HG03196 (cell line): ENCODE measurements around the gene C17orf67.
A peak's percentile ranks its signal among the peaks of the same experiment; 100 is the strongest.

Experiments
- ATAC-seq: cut with Tn5 transposase; IDR thresholded peaks from one replicate; pipeline ENCODE4 v1.9.1; 2021; ENCODE audit not compliant: unreplicated experiment

The C17orf67 gene, protein sequence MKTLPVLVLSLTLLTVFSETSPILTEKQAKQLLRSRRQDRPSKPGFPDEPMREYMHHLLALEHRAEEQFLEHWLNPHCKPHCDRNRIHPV

DNA sequence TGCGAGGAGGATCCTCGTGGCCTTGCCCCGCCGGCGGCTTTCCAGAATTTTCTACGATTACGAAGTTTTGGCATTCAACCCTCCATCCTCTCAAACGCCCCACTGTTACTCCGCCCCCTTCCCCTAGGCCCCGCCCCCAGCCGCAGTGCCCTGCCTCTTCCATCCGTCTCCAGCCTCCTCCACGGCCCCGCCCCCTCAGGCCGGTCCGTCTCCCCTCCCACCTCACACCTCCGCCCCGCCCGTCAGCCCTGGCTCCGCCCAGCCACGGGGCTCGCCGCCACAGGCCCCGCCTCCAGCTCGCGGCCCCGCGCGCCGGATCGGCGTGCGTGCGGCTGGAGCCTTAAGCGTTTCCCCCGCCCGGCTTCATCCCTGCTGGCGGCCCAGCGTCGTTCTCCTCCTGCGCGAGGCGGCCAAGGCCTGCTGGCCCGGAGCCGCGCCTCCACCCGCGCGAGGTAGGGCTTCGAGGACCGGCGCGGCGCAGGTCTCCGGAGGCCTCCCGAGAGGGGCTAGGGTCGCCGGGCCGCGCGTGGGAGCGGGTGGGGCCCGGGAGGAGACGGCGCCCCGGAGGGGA, at the start of gene C17orf67, which contains the start of gene DGKE:
Gene C17orf67, minus strand, starts transcription at position 112 of the 571 bp plus-strand sequence. CDS start 18,110 bp downstream, outside the sequence.
Gene DGKE, plus strand, starts transcription at position 343 of the 571 bp plus-strand sequence. CDS start 645 bp downstream, outside the sequence.
- peak; percentile 74 for ATAC-seq

DNA sequence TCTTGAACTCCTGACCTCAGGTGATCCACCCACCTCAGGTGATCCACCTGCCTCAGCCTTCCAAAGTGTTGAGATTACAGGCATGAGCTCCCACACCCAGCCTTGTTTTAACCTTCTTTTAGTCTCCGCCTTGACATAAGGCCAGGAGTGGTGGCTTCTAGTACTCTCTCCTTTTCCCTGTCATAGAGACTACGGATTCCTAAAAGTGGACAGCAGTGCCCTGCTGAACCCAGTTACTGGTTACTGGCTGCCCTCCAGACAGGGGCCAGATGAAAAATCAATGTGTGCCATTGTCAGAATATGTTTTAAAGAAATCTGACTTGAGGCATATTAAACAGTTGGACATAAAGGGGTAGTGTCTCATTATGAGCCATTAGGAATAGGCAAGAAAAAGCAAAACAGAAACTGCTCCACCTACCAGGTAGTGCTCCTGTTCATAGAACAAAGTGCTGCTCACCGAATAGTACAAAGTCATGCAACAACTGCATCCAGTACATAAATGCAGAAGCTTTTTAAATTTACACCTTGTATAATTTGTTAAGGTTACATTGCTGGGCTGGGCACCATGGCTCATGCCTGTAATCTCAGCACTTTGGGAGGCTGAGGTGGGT, 48.1 kb upstream of the C17orf67 start:
- no peak for ATAC-seq

DNA sequence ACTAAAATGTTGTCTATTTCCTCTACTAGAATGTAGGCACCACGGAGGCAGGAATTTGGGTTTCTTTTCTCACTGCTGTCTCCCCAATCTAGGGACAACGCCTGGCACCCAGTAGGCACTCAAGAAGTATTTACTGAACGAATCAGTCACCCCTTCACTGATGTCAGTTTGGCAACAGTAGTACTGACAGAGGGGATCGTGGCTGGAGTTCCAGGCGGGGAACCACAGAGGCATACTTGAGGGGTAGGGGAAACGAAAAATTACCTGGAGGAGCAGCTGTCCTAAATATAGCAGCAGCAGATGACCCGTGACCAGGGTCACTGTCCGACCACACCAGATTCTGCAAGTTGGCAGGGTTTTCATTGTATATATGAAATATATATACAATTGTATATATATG, 46.9 kb upstream of the C17orf67 start:
- no peak for ATAC-seq

DNA sequence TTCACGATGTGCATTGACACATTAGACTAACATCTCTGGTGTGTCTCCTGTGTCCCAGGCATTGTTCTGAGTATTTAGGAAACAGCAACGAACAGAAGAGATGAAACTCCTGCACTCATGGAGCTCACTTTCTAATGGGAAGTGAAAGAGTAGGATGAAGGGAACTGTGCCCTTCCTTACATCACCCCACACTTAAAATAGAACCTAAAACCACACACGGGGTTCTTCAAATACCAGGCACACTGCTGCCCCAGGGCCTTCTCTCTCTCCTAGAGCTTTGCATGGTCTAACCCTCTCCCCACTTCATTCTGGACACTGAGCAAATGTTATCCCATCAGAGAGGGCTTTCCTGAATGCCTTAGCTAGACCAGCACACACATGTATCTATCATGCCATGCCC, 46.4 kb upstream of the C17orf67 start:
- ATAC-seq, result no peak

DNA sequence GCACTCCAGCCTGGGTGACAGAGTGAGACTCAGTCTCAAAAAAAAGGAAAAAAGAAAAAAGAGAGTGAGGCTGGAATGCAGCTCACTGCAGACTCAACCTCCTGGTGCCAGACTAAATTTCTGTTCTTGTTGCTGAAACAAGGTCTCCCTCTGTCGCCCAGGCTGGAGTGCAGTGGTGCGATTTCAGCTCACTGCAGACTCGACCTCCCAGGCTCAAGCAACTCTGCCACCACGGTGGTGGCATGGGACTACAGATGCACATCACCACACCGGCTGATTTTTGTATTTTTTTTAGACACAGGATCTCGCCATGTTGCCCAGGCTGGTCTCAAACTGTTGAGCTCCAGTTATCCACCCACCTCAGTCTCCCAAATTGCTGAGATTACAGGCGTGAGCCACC, 45.6 kb upstream of the C17orf67 start:
- no peak for ATAC-seq

DNA sequence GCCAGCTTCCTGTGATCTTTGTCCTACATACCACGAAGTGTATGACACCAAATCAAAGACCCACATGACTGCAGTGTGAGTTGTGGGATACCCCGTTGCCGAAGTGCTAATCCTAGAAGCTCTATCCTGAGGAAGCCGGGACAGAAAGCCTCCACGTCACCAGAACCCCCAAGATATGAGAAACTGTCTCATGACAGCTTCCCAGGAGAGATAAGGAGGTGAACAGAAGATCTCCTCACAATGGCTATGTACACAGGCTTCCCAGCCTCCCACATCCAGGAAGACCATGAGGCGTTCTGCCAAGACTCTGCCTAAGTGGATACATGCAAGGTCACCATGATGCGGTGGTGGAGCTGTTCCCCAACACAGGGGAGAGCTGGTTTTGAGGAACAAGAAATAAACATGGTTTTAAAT, 43.1 kb upstream of the C17orf67 start:
- ATAC-seq, result no peak

DNA sequence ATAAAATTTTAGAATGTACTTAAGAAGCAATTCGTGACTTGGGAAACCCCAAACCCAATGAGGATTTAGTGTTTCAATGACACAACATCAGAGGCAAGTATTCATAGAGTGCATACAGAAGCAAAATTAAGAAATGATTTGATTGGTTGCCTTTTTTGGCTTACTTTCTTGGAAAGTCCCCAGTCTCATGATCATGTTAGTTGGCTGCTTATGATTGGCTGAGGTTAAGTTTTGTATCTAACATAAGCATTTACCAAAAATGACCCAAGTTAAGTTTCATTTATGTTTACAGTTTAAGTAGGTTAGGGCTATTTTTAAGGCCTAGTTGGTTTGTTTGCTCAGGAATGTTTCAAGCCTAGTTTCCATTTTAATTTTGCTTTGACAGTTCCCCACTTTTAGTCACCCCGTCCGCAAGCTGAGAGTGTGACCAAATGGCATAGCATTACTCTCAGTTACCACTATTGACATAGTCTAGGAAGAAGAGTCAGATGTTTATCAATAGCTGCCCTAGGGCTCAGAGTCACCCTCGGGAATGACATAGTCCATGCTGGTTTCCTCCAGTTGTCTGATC, 36.4 kb upstream of the C17orf67 start:
- ATAC-seq, result no peak

DNA sequence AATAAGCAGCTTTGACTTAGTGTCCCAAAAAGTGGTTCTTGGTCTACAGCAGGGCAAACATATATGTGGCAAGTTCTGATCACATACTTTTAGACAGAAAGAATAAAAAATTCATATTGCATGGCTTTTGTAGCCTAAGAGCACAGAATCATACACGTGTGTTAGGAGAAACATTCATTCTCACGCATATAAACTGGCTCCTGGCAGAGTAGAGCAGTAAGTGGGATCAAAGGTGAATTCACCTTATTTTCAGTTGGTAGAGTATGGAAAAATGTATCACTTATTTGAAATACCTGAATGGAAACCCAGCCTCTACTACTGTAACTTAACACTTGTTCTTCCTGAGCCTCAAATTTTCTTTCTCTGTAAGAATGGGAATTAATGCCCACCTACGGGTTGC, 35.0 kb upstream of the C17orf67 start:
- ATAC-seq, result no peak

DNA sequence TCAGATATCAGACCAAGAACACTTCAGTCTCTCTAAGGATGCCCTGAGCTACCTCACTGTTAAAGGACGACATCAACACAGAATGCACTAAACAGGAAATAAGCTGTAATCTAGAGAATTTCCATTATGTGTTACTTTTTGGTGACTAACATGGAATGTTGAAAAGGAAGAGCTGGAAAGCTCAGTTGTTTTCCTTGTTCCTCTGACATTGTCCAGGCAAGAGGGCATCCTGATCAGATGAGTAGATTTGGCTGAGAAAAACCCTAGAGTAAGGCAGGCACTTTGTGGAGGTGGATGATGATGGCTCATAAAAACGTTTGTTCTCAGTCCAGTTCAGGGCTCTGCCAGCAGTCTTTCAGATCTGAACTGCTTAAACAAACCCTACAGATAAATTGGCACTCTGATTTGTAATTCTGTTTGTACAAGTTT, 34.2 kb upstream of the C17orf67 start:
- no peak for ATAC-seq

DNA sequence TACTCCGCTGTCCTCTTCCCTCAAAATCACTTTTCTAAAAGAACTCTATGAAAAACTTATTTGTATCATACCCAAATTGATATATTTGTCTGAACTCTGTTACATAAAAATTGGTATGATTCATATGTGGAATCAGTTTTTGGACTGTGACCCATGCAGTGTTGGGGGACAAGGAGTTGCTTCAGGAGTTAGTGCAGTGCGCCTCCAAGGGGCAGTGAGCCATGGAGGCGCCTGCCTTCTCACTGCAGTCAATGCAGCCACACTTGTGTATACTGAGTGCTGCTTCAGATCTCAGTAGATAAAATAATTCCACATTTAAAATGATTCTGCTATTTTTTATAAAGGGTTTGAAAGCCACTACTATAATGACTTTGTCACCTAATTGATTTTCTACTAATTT, 32.8 kb upstream of the C17orf67 start:
- ATAC-seq, result no peak

DNA sequence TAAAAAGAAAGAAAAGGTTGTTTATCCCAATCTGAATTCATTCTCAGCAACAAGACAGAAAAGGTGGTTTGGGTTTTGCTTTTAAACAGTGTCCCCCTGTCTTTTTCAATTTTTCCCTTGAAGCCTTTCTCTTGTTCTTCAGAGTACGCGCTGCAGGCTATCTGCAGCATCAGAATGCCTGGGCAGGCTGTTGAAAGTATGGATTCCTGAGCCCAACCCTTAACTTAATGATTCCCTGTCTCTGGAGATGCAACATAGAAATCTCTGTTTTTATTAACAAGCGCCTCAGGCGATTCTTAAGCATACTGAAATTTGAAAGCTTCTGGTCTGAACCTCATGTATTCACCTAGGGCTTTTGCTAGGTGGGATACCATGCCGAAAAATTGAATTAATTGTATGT, 32.4 kb upstream of the C17orf67 start:
- ATAC-seq, result no peak

DNA sequence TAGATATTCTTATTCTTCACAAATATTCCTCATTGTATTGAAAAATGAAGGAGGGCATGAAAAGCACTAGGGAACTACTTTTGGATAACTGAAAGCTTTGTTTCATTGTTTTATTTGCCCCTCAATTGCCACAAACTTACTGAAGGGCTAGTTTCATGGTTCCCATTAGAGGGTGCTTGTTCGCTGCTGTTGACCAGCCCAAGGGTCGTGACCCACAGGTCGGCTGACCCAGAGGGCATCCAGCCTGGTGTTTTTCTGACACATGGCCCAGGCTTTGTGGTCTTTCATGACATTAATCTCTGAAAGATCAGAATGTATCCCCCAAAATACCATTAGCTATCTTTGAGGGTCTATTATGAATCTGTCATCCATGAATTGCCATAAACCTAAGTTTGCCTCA, 30.3 kb upstream of the C17orf67 start:
- no peak for ATAC-seq

DNA sequence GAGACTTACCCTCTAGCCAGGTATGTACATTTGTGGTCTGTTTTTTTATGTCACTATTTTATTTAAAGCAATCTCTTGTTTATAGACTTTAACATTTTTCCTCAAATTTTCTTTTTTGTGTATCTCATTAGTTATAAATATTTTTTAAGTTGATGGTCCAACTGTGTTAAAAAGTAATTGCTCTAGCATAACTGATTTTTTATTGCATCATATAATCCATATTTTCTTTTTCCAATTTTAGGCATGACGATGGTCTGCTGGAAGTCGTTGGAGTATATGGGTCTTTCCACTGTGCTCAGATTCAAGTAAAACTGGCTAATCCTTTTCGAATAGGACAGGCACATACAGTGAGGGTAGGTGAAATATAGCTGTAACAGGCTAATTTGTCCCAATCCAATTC, 28.2 kb upstream of the C17orf67 start:
- no peak for ATAC-seq

DNA sequence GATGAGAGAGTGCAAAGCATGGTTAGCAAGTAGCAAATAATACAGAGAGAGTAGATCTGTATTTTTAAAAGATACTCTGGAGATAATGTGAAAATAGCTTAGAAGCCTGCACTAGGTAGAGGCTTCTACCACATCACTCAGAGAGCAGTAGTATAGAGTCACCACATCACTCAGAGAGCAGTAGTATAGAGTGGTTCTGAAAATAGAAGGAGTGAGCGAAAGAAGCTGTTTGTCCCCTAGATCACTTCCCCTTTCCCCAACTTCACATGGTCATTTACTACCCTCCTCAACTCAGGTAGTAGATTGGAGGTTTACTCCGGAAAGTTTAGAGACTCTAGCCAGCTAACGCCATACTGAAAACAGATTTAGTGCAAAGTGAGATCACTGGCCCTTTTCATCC, 17.3 kb upstream of the C17orf67 start:
- no peak for ATAC-seq

DNA sequence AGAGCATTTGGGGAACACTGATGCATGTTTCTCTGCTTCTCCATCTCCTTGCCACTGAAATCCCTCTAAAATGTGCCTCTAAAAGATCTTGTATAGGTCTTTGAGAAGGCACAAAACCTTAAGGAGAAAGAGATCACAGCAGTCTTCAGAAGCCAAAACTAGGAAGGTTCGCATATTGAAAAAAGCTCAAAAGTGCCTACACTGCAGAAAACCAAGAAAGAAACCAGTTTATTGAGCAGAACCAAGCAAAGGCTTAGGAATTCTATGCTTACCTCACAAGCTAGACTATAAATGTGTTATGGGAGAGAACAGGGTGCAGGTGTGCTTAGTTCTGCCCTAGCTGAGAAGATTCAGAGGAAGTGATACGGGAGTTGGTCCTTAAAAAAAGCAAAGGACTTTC, 16.9 kb upstream of the C17orf67 start:
- ATAC-seq, result no peak

DNA sequence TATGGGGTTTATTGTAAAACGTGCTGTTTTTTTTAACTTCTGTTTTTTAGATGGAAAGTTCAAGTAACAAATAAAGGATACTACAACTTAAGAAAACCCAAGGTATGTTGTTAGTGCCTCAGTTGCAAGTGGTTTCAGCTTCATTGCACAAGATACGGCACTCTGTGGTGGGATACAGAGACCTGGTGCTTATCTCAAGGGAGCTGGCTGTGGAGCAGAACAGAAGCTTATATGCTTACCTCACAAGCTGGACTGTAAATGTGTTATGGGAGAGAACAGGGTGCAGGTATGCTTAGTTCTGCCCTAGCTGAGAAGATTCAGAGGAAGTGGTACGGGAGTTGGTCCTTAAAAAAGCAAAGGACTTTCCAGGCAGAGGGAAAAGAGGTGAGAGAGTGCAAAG, 15.4 kb upstream of the C17orf67 start:
- no peak for ATAC-seq

DNA sequence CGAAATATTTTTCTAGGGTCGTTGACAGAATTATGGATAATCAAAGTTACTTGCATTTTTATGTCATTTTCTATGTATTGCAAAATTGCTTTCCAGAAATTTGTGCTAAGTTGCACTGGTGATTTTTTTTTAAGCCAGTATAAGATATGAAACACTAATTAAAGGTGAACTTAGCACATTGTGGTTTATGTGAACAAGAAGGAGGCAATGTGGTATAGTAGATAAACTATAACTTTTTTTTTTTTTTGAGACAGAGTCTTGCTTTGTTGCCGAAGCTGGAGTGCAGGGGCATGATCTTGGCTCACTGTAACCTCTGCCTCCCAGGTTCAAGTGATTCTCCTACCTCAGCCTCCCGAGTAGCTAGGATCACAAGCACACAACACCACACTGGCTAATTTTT, 13.4 kb upstream of the C17orf67 start:
- ATAC-seq, result no peak

DNA sequence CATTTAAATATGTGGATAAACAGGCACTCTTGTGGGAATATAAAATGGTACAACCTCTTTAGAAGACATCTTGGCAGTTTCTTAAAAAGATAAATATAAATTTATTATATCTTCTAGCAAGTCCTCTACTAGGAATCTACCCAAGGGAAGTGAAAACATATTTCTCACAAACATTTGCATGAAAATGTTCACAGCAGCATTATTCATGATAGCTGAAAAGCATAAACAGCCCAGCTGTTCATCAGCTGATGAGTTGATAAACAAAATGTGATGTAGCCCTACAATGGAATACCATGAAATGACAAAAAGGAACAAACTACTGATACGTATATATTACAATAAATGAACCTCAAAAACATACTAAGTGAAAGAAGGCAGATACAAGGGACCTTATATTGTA, 12.2 kb upstream of the C17orf67 start:
- ATAC-seq, result no peak

DNA sequence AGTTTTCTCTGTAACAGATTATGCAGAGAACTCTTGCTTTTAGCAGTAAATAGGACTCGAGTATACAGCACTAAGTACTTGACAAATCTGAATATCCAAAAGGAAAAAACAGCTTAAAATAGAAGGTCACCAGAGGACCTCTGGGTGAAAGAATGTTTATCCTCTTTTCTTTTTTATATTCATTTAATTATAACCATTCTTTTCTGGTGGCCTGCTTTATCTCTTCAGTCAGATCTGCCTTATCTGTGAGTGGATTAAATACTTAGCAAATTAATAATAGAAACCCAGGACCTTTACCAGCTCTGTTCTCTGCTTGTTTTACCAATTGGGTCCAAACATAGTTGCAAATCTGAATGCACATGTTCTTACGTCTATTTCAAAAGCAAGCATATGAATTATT, 8.9 kb upstream of the C17orf67 start:
- no peak for ATAC-seq

DNA sequence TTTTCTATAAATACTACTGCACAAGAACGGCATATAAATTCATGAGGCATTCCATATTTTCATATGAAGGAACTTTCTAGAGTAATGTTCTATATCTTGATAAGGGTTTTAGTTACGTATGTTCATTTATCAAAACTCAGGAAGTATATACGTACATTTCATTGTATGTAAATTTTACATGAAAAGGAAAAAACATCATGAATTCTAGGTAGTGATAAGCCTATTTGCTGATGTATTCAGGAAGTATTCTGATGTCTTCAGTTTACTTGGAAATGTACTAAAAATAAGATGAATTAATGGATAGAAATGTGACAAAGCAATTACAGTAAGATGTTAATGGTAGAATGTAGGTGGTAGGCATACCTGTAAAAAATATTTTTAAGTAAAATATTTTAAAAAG, 5.0 kb upstream of the C17orf67 start:
- no peak for ATAC-seq

DNA sequence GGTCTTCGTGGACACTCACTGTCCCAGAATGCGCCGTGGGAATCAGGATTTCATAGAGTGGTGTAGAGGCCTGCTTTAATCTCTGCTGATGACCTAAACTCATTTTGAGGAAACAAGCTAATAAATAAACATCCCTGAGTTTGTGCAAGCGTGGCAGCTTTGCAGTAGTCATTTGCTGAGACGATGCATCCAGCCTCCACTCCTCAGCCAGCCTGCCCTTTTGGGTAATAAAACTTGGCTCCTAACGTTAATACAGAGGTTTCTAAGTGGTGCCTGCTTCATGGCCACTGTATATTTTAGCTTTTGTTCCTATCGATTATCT, 1.5 kb upstream of the C17orf67 start:
- ATAC-seq, result no peak

DNA sequence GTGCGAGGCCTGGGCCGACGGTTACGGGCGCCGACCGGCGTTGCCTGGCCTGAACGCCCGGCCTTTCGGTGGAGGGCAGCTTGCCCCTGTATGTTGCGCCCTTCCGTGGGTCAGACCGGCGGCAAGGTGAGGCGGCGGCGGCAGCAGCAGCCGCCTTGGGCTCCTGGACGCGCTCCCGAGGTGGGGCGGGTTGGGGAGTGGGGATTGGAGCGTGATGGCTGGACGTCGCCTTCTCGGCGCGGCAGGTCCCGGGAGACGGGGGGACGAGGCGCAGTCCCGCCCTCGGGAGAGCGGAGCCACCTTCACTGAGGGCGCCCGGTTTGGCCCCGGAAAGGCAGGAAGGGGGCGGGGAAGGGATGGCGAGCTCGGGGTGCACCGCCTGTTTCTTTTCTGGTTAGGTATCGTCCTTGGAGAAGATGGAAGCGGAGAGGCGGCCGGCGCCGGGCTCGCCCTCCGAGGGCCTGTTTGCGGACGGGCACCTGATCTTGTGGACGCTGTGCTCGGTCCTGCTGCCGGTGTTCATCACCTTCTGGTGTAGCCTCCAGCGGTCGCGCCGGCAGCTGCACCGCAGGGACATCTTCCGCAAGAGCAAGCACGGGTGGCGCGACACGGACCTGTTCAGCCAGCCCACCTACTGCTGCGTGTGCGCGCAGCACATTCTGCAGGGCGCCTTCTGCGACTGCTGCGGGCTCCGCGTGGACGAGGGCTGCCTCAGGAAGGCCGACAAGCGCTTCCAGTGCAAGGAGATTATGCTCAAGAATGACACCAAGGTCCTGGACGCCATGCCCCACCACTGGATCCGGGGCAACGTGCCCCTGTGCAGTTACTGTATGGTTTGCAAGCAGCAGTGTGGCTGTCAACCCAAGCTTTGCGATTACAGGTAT, 902 bp upstream of the C17orf67 start:
- ATAC-seq, result peak; percentile 25
